WI38 (cell line): Measurements from ENCODE around the gene KRTAP10-2.

Experiments
- H3K4me3 ChIP-seq: 2 replicates; pipeline ENCODE4 v1.5.1; 2011; ENCODE audit warnings: low read depth, mild to moderate bottlenecking, control low read depth, low read length
- TF ChIP-seq, protein P1 (sequence below): IDR thresholded peaks from 2 replicates; pipeline ENCODE4 v1.5.1; 2012; ENCODE audit warnings: low read depth, mild to moderate bottlenecking, control low read depth, low read length

The KRTAP10-2 gene

DNA sequence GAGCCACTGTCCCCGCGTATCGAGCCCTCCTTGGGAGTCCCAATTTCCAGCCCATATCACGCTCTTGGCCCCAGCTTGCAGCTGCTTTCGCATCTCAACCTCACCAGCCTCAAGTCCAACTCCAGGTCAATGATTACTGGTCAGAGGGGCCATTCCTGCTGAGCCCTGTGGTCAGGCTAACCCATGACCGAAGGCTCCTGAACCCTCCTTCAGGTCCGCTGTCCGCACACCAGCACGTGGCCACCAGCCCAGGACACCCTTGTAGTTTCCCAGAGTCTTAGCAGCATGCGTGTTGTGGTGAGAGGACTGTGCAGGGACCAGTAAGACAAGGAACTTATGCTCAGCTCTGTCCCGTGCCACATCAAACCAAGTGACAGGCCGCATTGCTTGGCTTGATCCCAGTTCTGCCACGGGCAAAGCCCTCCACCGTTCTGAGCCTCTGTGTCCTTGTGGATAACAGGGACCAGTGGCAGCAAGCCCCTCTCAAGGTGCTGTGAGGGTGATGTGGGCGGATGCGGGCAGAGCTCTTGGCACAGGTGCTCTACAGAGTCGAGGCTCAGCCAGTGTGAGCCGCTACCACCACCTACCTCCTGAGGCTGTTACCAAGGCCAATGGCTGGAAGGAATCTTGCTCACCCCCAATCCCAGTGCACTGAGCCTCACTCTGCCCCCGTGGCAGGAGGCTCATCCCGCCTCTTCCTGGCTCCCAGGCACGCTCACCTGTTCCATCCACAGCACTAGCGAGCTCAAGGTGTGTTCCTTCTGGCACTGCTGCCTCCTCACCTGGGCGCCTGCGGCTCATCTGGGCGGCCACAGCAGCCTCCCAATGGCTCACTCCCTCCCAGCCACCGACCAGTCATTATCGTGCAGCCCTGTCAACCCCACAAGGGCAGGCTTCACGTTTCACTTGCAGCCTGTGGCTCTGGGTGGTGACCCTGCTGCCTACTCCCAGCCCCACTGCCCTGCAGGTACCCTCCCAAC is 31.7 kb downstream of the KRTAP10-2 start:
- TF ChIP-seq, protein P1, sequence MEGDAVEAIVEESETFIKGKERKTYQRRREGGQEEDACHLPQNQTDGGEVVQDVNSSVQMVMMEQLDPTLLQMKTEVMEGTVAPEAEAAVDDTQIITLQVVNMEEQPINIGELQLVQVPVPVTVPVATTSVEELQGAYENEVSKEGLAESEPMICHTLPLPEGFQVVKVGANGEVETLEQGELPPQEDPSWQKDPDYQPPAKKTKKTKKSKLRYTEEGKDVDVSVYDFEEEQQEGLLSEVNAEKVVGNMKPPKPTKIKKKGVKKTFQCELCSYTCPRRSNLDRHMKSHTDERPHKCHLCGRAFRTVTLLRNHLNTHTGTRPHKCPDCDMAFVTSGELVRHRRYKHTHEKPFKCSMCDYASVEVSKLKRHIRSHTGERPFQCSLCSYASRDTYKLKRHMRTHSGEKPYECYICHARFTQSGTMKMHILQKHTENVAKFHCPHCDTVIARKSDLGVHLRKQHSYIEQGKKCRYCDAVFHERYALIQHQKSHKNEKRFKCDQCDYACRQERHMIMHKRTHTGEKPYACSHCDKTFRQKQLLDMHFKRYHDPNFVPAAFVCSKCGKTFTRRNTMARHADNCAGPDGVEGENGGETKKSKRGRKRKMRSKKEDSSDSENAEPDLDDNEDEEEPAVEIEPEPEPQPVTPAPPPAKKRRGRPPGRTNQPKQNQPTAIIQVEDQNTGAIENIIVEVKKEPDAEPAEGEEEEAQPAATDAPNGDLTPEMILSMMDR, result no peak

DNA sequence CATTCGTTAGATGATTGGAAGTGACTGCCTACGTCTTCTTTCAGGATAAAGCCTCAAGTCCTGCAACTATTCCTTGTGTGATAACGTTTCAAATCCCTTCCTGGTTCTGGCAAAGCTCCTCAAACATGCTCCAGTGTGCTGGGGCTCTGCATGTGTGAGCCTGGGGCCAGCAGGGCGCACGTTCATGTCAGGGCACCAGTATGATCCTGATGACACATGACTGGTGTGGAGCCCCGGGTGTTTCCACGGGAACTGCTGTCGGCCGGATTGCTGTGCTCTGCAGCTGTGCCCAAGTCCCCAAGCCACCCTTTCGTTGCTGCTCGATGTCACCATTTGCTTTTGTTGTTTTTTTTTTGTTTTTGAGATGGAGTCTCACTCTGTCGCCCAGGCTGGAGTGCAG is 32.6 kb downstream of the KRTAP10-2 start:
- H3K4me3 ChIP-seq, result no peak overlapping the region
- TF ChIP-seq, protein P1, result no peak

More for the DNA sequence above, 31.7 kb downstream of the KRTAP10-2 start:
- H3K4me3 ChIP-seq, result no peak overlapping the region

DNA sequence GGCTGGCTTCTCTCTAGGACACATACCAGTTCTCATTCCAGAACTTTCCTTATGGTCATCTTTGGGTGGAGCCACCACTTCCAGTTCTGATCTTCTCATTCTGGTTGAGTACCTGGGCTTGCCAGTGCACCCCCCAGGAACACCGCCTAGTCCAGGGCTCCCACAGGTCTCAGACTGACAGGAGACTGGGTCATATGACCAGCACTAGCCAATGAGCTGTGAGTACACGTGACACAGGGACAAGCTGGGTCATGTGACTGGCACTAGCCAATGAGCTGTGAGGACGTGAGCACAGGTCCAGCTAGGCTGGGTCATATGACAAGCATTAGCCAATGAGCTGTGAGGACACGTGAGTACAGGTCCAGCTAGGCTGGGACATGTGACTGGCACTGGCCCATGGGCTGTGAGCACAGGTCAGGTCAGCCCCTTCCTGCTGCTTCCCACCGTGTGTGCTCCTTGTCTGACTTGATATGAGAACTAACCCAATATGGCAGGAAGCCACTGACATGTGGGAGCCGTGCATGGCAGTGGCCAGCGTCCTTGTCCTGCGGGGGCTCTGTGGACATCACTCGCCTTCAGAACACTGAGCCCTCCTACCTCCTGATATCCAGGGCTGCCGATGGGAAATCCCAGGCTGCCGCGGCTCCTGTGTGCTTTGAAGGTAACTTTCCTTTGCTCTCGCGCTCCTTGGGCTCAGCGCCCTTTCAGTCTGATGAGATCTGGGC is 34.0 kb downstream of the KRTAP10-2 start:
- H3K4me3 ChIP-seq, result no peak overlapping the region
- TF ChIP-seq, protein P1, result no peak

DNA sequence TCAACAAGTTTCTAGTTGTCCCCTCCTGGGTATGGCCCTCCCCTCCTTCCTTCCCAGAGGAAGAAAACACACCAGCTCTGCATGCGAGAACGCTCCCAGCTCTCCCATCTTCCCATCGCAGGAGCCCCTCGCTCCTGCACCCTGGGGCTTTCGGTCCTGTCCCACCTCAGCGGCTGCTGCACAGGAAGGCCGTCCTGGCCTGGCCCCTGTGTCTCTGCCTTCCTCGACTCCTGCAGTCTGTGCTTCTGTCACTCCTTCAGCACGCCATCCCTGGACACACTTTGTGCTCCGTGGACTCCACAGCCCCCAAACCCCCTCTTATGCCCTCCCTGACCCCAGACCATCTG is 34.5 kb downstream of the KRTAP10-2 start:
- TF ChIP-seq, protein P1, result no peak
- no peak overlapping the region for H3K4me3 ChIP-seq

DNA sequence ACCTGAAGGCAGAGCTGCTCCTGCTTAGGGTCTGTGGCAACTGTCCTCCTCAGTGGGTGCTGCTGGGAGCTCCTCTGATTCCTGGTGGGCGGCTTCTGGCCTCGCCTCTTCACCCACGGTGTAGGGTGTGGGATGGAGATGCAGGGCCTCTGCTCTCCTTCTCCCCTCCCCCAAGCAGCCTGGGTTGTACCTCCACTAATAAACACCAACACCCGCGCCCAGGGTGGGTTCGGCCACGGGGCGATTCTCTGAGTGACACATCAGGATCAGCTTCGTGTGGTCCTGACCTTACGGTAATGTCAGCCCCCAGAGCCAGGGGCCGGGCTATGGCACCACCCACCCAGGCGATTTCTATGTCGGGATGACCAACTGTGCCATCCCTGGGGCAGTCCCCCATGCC is 35.0 kb downstream of the KRTAP10-2 start:
- TF ChIP-seq, protein P1, result no peak
- H3K4me3 ChIP-seq, result no peak overlapping the region

DNA sequence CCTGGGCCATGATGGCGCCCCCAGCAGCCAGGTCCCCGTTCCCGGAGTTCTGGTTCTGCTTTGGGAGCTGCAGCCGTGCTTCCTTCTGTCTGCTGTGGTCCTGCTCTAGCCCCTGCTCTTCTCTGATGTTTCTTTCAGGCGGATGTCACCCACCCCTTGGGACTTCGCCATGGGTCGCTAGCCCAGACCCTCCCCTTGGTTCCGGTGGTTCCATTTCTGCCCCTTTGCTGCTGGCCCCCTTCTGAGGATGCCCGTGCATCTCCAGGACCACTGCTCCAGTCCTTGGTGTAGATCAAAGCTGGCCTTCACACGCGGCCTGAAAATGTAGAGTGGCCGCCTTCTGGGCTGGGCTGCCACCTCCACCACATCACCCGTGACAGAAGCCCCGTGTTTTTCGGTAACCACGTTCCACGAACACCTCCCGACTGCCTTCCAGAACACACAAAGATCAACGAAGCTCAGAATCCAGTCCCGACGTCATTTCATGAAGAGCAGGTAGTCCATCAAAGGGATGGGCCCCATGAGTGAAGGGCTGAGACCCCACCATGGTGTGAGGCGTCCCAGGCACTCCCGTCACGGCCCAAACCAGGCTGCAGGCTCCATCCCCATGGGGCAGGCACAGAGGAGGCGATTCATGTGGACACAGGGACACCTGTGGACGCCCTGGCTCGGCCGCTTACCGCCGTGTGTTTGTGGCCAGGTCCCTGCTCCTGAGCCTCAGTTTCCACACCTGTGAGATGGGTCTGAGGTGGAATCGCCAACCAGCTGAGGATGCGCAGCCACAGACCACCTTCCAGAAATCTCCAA is 35.7 kb downstream of the KRTAP10-2 start:
- TF ChIP-seq, protein P1, result no peak
- H3K4me3 ChIP-seq, result no peak overlapping the region
